Measurements from ENCODE around the gene ADGRV1. TPM values are rescaled to one million over a fixed set of nuclear protein-coding genes. Genes with fewer than 3 reads are reported as not detected.

Gene ADGRV1
- total and polyA plus RNA-seq, 9 of the 15 experiments (the other 6 are each of a cell fraction or from before 2014, with no cell fraction given) = 21.7 to 156 (median 58.2) TPM

DNA sequence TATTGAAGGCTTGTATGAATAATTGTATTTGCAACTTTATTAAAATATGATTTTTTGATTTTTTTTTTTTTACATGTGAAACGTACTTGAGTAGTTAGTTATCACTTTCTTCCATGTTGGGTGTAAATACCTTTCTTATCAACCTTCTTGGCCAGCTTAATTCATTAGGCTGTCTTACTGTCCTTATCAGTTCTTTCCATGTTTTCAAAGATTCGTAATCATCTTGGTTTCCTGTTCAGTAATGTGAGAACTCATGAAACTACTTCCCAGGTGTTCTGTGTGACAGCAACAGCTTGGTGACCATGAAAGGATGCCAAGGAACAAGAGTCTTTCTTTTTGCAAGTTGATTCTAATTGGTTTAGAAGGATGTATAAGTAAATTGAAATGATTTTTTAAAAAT is 100.0 kb downstream of the ADGRV1 start (continued):
- TF ChIP-seq SMC3 (conservative IDR thresholded peaks at IDR 0.05; ENCODE audit: insufficient read depth, low read depth, low read length) (no peak), MED1 (CRISPR knock-in tag; IDR thresholded peaks at IDR 0.05; ENCODE audit: borderline replicate concordance) (no peak), KDM2B (CRISPR knock-in tag; IDR thresholded peaks at IDR 0.05) (no peak), MIER1 (IDR thresholded peaks at IDR 0.05; ENCODE audit: low read depth) (no peak), SIN3A (IDR thresholded peaks at IDR 0.05; ENCODE audit: borderline replicate concordance in 2 of 2, control insufficient read depth in 1 of 2, low read depth in 2 of 2, low read length in 2 of 2) (no peak), PHB (CRISPR knock-in tag; IDR thresholded peaks at IDR 0.05) (no peak), ZNF57 (CRISPR knock-in tag; IDR thresholded peaks at IDR 0.05) (no peak), ELF1 (tag; IDR thresholded peaks at IDR 0.05) (no peak), ARID2 (IDR thresholded peaks at IDR 0.05) (no peak), NRF1 (conservative IDR thresholded peaks at IDR 0.05 in 1 of 2, IDR thresholded peaks at IDR 0.05 in 1 of 2) (no peak), SLC30A9 (CRISPR knock-in tag; IDR thresholded peaks at IDR 0.05) (no peak), RAD51 (IDR thresholded peaks at IDR 0.05; ENCODE audit: borderline replicate concordance, low read depth) (no peak)
- TF ChIP-seq, protein P1, sequence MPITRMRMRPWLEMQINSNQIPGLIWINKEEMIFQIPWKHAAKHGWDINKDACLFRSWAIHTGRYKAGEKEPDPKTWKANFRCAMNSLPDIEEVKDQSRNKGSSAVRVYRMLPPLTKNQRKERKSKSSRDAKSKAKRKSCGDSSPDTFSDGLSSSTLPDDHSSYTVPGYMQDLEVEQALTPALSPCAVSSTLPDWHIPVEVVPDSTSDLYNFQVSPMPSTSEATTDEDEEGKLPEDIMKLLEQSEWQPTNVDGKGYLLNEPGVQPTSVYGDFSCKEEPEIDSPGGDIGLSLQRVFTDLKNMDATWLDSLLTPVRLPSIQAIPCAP (CRISPR knock-in tag; IDR thresholded peaks at IDR 0.05; ENCODE audit: borderline replicate concordance) = no peak
- TF ChIP-seq, protein P2, sequence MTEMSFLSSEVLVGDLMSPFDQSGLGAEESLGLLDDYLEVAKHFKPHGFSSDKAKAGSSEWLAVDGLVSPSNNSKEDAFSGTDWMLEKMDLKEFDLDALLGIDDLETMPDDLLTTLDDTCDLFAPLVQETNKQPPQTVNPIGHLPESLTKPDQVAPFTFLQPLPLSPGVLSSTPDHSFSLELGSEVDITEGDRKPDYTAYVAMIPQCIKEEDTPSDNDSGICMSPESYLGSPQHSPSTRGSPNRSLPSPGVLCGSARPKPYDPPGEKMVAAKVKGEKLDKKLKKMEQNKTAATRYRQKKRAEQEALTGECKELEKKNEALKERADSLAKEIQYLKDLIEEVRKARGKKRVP (CRISPR knock-in tag; IDR thresholded peaks at IDR 0.05) = no peak
- TF ChIP-seq, protein P3, sequence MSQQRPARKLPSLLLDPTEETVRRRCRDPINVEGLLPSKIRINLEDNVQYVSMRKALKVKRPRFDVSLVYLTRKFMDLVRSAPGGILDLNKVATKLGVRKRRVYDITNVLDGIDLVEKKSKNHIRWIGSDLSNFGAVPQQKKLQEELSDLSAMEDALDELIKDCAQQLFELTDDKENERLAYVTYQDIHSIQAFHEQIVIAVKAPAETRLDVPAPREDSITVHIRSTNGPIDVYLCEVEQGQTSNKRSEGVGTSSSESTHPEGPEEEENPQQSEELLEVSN (IDR thresholded peaks at IDR 0.05; ENCODE audit: borderline replicate concordance in 1 of 2, extremely low read depth in 1 of 2, insufficient read depth in 1 of 2, insufficient read length in 1 of 2, low read depth in 1 of 2, low read length in 1 of 2, poor library complexity in 1 of 2, severe bottlenecking in 1 of 2) = no peak
- TF ChIP-seq, protein P4, sequence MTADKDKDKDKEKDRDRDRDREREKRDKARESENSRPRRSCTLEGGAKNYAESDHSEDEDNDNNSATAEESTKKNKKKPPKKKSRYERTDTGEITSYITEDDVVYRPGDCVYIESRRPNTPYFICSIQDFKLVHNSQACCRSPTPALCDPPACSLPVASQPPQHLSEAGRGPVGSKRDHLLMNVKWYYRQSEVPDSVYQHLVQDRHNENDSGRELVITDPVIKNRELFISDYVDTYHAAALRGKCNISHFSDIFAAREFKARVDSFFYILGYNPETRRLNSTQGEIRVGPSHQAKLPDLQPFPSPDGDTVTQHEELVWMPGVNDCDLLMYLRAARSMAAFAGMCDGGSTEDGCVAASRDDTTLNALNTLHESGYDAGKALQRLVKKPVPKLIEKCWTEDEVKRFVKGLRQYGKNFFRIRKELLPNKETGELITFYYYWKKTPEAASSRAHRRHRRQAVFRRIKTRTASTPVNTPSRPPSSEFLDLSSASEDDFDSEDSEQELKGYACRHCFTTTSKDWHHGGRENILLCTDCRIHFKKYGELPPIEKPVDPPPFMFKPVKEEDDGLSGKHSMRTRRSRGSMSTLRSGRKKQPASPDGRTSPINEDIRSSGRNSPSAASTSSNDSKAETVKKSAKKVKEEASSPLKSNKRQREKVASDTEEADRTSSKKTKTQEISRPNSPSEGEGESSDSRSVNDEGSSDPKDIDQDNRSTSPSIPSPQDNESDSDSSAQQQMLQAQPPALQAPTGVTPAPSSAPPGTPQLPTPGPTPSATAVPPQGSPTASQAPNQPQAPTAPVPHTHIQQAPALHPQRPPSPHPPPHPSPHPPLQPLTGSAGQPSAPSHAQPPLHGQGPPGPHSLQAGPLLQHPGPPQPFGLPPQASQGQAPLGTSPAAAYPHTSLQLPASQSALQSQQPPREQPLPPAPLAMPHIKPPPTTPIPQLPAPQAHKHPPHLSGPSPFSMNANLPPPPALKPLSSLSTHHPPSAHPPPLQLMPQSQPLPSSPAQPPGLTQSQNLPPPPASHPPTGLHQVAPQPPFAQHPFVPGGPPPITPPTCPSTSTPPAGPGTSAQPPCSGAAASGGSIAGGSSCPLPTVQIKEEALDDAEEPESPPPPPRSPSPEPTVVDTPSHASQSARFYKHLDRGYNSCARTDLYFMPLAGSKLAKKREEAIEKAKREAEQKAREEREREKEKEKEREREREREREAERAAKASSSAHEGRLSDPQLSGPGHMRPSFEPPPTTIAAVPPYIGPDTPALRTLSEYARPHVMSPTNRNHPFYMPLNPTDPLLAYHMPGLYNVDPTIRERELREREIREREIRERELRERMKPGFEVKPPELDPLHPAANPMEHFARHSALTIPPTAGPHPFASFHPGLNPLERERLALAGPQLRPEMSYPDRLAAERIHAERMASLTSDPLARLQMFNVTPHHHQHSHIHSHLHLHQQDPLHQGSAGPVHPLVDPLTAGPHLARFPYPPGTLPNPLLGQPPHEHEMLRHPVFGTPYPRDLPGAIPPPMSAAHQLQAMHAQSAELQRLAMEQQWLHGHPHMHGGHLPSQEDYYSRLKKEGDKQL (CRISPR knock-in tag; IDR thresholded peaks at IDR 0.05; ENCODE audit: borderline replicate concordance) = no peak
- TF ChIP-seq, protein P5, sequence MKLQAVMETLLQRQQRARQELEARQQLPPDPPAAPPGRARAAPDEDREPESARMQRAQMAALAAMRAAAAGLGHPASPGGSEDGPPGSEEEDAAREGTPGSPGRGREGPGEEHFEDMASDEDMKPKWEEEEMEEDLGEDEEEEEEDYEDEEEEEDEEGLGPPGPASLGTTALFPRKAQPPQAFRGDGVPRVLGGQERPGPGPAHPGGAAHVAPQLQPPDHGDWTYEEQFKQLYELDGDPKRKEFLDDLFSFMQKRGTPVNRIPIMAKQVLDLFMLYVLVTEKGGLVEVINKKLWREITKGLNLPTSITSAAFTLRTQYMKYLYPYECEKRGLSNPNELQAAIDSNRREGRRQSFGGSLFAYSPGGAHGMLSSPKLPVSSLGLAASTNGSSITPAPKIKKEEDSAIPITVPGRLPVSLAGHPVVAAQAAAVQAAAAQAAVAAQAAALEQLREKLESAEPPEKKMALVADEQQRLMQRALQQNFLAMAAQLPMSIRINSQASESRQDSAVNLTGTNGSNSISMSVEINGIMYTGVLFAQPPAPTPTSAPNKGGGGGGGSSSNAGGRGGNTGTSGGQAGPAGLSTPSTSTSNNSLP (IDR thresholded peaks at IDR 0.05; ENCODE audit: borderline replicate concordance, low read depth, low read length) = peak; percentile 91

Measured in K562 (cell line).